ENCODE measurements around the gene PALLD.
A peak's percentile ranks its signal among the peaks of the same experiment; 100 is the strongest.

The PALLD gene

DNA sequence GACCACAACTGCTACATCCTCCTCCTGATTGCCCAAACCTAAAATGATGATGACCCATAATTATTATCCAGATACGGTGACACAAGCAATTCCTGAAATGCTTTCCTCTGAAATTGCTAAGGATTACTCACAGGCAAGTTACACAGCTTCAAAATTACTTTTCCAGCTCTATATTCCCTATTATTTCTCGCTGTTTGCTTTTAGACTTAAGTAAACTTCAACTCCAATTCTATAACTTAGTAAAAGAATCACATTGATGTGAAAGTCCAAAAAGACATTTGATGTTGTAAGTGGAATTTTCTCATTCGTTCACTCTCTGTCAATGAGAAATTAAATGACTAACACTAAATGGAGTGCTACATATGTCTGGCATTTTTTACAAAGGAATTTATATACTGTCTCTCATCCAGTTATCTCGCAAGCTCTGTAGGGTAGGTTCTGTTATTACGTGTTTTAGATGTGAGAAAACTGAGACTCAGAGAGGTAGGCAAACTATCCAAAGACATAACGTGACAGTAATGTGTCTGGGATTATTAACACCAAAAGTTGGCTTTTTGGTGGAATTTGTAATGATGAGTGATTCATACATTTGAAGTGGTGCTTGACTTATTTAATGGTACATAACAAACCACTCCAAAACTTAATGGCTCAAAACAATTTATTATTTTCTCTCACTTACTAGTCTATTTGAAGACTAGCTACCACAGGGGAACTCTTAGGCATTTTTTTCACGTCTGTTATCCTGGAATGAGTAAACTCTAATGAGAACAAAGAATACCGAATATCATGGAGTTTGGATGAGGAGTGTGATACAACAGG is 31.5 kb downstream of the PALLD start:
- DNase-seq = no peak

DNA sequence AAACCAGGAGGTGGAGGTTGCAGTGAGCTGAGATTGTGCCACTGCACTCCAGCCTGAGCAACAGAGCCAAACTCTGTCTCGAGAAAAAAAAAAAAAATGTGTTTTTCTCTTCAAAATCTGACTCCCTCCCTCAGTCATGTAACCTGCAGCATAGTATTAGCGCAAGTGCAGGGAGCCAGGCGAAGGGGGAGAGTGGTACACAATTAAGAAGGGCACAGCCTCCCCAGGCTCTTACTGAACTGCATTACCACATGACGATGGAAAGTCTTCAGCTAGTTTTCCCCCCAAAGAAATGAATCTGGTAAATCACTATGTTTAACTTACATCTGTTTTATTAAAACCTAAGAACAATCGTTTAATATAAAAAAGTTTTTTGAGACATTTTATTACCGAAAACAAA is 32.4 kb downstream of the PALLD start:
- DNase-seq = no peak

DNA sequence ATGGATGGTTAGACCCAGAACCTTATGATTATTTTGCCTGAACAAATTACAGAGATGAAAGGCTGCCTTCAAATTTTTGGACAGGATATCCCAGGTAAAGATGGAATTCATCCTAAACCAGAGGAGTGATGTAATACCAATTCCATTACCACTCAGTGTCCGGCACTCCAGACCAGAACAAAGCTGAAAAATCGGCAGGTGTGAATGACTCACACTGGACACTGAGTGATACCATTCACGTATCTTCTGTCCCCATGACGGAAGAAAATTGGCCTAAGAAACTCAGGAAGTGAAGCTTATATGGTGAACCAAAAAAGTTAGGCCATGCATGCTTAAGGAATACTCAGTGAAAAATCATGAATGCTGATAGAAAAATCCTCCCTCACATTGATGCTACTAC is 34.5 kb downstream of the PALLD start:
- DNase-seq = no peak

DNA sequence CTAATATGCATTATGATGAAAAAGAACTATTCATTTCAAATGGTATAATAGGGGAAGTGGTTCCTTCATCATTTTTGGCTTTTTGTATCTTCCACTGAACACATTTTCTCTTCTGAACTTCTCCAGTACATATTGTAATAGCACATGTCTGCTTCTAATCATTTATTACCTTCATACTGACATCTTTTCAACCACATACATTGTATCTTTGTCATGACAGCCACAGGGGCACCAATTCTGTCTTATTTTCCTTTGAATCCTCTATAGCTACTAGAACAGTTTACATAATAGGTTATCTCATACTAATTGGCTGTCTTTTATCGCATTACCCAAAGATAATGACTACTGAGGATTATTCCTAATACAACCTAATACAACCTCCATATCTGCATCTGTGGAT is 37.7 kb downstream of the PALLD start:
- DNase-seq = no peak

DNA sequence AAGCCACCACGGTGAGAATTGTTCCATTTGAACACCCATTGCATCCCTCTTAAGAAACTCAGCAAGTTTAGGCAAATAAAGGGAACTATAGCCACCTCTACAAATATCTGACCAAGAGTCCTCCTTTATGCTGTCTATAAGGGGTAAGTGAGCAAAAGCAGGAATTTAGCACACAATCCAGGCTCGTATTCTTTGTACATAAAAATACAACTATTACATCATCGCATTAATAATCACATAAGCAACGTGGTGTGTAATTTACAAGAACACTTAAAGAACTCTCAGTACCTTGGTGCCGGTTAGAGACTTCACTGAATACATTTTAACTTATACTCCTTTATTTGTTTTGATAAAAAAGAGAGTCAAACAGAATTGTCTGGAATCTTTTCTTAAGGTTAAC is 38.8 kb downstream of the PALLD start:
- no peak for DNase-seq

DNA sequence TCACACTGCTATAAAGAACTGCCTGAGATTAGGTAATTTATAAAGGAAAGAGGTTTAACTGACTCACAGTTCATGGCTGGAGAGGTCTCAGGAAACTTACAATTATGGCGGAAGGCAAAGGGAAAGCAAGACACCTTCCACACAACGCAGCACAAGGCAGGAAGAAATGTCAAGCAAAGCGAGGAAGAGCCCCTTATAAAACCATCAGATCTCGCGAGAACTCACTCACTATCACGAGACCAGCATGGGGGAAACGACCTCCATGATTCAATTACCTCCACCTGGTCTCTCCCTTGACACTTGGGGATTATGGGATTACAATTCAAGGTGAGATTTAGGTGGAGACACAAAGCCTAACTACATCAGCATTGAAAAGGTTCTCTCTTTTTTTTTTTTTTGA is 39.6 kb downstream of the PALLD start:
- no peak for DNase-seq

DNA sequence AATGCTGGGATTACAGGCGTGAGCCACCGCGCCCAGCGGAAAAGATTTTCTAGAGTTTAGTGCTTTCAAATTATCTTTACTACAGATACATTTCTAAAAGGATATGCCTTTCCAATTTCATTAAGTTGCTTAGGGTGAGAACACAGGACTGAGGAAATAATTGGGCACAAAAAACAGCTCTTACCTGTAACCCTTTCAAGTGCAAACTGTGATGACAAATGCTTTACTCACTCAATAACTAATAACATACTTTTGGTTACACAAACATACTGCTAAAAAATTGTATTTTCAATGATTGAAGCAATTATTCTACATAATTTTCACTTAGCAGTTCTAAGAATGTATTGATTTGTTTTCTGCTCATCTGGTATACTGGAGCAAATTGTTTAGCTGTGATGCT is 40.2 kb downstream of the PALLD start:
- no peak for DNase-seq

DNA sequence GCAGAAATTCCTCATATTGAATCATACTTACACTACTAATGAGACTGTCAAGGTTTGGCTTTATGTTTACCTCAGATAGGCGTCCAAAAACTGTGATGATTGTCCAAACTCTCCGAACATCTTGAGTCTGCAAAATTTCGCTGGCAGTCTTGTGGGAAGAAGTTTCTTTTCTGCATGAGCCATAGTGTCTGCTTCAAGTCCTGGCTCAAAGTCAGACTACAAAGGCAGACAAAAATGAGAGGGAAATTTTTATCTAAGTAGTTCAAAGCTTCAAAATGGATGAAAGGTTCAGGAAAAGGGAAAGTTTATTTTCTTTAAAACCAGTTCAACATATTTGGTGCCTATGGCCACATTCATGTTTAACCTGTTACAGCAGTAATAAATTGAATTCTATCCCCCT is 40.7 kb downstream of the PALLD start:
- no peak for DNase-seq

DNA sequence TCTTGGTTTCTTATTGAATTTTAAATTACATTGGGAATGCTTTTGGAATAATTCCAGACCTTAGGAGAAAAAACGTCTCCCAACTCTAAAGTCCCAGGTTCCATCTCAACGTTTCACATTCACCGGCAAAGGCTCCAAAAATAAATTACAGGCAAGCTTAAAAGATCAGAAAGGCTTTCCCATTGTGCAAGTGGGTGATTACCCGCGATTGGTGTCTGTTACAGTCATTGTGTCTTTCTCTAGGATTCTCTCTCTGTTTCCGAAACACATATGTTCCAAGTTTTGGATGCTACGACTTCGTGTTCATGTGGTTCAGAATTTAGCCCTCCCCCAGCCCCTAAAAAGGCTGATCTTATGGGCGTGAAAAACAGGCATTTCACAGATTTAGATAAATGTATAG is 41.8 kb downstream of the PALLD start:
- no peak for DNase-seq

DNA sequence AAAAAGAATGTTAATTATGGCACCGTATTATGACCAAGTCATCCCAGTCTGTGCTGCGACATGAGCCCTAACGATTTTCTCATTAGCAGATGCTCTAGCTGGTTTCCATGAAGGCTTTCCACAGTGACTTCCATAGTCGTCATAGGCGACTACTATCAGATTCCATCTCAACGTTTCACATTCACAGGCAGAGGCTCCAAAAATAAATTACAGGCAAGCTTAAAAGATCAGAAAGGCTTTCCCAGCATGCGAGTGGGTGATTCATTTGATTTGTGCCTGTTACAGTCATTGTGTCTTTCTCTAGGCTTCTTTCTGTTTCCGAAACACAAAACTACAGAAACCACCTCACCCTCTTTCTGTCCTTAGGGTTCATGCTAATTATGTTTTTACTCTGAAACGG is 43.2 kb downstream of the PALLD start:
- peak; percentile 41 for DNase-seq

DNA sequence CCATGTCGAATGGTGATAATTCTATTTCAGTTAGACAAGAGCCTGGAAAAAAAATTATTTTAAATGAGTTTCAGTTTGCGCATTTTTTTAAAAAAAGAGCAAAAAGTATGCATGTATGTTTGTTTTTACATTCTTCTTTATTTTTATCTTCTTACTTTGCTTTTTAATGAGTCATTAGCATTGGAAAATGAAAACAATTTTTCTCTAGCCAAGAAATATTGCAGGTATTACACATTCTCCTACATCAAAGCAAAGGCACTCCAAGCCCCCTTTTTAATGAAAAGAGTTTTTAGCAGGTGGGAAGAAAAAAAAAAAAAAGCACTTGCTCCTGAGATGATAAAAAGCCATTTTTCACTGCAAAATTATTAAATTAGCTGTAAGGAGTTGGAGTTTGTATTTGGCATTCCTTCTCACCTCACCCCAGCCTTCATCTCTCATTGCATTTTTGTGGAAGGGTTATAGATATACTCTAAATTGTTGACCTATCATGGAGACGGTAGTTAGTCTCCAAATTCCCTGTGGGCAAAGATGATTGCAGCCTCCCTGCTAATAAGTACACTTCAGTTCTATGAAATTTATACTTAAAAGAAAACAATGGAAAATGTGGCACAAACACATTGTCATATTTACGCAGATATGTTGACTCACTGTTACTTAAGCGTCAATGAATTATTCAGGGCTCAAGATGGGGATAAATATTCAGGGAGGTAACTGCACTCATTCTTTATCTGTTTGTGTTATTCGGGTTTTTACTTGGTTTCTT is 43.8 kb downstream of the PALLD start:
- DNase-seq = no peak

DNA sequence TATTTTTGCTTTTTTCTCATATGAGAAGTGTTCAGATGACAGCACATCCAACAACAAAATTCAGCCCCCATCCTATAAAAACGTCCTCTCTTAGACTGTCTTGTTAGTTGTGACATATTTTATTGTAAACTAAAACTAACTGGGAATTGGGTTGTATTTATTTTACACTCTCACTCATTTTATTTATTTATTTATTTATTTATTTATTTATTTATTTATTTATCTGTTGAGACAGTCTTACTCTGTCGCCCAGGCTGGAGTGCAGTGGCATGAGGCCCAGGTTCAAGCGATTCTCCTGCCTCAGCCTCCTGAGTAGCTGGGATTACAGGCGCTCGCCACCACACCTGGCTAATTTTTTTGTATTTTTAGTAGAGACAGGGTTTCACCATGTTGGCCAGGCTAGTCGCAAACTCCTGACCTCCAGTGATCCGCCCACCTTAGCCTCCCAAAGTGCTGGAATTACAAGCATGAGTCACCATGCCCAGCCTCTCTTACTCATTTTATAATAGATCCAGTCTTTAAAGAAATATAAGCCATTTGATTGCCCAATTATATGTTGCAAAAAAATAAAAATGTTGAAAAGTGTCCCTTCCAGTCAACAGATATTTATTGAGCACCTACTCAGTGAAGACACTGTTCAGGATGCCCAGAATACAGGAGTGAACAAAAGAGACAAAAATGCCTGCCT is 44.6 kb downstream of the PALLD start:
- no peak for DNase-seq

DNA sequence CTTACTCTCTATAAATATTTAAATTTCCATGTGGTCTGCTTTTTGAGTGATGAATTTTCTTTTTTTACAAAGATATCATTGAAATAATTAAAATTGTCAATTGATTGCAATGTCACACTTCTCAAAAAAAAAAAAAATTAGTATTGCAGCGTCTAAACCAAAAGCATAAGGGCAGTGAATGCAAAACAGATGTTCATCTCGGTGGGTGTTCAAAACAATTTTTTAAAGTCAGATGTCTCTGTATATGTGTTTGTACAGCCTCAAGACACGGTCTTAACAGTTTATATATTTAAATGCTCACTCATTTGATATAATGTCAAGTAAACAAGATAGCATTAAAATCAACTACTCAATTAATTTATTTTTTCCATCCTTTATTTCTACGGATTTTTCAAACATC is 52.3 kb downstream of the PALLD start:
- no peak for DNase-seq

DNA sequence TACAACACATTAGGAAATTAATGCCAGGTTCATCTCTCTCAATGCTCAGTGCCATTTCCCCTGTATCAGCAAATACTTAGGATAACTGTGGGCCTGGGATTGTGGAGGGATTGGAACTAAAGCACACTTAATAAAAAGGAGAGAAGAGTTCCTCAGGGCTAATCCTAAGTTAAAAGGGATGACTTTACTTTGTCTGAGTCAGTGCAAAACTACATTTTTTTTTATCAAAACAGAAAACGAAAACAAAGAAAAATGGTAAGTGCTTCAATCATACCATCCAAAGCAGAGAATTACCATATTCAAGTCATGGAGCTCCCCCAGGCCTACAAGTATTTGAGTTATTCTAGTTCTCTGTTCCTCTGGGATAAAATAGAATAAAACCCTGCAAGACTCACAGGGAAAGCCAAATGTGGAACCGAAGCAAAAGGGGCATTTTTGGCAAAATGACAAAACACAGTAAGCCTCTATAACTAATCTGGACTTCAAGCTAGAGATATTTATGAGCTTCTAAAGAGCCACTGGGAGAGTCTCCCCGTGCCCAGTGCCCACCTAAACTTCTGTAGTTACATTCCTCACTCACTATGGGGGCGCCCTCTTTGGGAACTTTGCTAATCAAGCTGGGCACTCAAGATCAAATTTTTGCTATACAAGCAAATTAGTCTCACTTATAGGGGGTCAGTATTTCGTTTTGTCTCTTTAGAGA is 53.4 kb downstream of the PALLD start:
- DNase-seq = no peak

DNA sequence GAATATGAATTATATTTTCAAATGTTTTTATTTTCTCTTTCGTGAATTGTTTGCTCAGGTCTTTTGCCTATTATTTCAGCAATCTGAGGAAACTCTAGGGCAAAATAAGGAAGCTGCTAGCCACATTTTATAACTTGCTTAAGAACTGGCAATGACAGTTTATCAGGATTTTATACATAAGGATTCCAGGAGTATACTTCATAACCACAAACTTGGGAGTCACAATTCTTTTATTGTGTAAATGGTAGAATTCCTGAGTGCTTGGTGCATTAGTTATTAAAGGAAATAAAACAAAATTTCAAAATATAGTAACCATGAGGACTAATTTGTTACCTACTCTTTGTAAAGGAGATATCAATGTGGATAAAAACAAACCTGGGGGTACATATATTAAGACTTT is 54.4 kb downstream of the PALLD start:
- no peak for DNase-seq

DNA sequence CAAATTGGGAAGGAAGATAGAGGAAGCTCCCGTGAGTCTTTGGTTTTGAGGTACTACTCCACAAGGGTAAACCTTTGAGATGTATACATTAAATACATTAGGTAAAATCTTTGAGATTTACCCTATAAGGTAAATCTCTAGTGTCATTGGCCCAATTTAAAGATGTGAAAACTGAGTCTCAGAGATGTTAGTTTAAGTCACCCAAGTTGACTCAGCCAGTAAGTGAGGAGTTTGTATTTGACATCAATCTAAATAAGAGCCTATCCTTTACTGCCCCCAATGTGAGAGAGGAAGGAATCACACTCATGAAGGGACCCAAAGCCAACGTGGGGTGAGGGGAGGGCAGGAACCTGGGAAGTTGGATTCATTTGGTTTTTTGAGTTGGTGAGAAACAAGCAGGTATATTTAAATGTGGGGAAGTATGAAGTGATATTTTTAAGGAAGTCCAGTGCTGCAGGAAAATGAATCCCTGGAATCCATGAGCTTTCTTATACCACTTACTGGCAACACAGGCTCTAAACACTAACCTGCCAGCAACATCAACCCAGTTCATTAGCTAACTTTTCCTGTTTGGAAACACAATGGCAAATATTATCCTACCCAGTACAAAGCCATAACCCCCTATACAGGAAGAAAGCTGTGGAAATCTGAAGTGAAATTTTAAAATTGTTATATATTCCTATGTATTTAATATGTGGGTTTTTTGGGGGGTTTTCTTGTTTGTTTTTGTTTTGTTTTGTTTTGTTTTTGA is 55.3 kb downstream of the PALLD start:
- no peak for DNase-seq

DNA sequence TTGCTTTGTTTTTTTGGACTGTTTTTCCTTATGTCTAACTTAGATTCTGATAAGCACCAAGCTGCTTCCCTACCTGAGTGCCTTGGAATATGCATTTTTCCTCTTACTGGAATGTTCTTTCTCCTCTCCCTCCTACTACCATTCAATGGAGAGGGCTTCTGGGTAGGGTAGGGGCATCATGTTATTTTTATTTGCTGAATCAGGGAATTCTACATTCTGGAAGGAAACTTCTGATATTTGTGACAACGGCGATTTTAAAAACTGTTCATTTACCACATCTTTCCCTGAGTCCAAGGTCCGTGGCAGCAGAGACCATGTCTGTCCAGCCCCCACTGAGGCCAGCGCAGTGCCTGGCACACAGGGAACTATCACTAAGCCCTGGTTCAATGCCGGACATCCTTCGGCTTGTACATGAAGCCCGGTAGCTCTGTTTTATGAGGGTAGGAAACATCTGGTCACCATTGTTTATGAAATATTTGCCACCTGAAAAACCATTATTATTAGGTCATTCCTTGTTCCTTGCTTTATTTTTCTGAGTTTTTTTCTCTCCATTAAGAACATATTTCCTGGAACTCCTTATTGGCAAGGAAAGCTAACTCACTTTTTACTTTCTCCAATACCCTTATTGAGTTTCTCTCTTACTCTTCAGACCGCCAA is 57.0 kb downstream of the PALLD start:
- DNase-seq = no peak

DNA sequence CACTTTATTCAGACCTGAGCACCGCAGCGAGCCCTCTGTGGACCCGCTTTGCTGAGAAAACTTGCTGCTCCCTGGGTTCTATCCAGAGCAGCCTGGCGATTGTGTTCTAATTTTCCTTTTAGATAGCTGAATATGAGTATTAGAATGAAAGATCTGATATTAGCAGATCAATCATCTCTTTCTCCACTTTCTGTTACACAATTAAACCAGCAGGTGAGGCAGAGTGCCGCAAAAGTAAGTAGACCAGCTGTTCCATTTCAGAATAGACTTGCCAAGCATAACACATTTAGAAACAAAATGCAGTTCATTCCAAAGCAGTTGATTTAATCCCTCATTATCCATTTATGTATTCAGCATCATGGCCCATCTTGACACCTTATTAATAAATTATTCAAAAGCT is 58.6 kb downstream of the PALLD start:
- DNase-seq = no peak

DNA sequence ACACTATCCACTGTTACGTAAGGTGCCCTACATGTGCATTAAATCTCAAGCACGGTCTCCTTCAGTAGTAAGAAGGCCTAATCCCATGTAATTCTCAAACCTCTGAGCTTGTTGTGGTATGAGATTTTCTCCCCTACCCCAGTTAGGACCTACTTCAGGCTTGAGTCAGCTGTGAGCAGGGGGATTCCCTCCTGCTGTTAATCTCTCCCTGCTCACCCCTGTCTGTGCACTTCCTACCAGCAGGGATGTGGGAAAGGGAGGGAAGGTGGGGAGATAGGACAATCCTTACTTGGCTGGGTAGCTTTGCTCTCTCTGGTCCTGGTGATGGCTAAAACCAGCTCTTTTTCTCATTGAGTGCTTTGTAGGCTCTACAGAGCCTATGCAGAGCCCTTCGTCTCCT is 60.8 kb downstream of the PALLD start:
- no peak for DNase-seq

DNA sequence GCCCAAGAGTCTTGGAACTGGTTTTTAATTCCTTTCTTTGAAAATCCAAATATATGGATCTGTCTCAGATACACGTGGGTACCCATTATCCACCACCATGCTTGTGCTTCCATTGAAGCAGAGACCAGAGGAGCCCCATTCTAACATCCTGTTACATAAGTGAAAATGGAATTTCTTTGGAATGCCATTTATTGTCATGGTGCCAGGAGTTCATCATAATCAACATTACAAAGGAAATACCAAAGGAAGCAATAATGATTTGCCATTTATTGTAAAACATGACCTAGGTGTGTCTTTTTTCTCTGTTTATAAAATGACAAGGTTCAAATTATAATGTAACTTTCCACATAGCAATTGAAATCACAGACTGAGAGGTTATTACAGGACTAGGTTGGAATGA is 61.7 kb downstream of the PALLD start:
- no peak for DNase-seq

DNA sequence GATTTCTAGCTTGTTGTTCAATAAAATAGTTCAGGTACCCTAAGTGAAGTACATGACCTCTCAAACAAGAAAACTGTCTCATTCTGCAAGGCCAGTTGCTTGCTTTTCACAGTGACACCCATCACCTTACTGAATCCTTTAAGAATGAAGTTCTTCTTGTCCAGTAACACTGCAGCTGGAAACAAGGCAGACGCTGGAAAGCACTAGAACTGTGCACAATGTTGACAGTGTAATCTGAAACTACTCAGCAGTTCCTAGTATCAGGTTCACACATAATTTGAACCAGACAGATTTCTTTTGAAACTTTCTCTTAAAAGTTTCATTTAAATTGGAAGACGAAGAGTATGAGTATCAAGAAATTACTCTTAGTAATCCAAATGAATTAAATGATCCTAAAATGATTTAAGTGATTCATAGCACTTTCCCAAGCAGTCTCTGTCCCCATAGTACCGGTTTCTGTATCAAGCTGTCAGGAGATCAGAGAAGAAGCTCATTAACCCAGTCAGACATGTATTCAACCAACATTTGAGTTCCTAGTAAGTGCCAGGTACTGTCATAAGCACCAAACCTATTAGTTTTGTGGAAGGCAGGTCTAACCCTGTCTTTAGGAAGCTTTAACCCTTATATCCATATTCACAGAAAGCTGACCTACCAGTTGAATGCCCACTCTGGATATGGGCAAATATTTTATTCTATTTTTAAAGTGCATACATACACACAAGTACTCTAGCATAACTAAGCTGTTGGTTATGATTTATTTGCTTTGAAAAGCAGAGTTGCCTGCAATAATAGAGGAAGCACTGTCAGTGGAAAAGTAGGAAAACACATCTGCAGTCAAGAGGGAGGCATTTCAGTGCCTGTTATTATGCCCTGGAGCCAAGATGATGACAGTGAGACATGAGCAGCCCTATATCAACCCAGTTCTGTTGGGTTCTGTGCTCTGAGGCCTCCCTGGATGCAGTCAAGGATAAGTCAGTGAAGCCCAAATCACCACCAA is 63.6 kb downstream of the PALLD start:
- peak; percentile 18 for DNase-seq
